GM12878 (cell line): ENCODE data around the gene P2RX7. TPM values are rescaled to one million over a fixed set of nuclear protein-coding genes. Genes with fewer than 3 reads are reported as not detected.

Experiments used
- BCL11A ChIP-seq: IDR thresholded peaks from 2 replicates; pipeline ENCODE4 v1.6.1; 2011; ENCODE audit warnings: low read depth, low read length
- EED ChIP-seq: sonication (generic); IDR thresholded peaks from 2 replicates; pipeline ENCODE4 v1.6.1; 2016; ENCODE audit warnings: antibody characterized with exemption, low read depth
- EGR1 ChIP-seq, 2 experiments: IDR thresholded peaks; 1 replicate in 1 of 2; 2 replicates in 1 of 2; pipeline ENCODE4 v1.6.1; 2011 to 2012; ENCODE audit warnings: low read depth in 2 of 2, low read length in 2 of 2, borderline replicate concordance in 1 of 2, mild to moderate bottlenecking in 1 of 2, moderate library complexity in 1 of 2
- ELK1 ChIP-seq: IDR thresholded peaks from 2 replicates; pipeline ENCODE4 v1.6.1; 2012; ENCODE audit warnings: low read depth, low read length, improper control_type of control experiment
- EP300 ChIP-seq, 2 experiments: fragments of 150-350 bp in 1 of 2; IDR thresholded peaks; 2 replicates each; pipeline ENCODE4 v1.6.1; 2011 to 2012; ENCODE audit warnings: low read depth in 2 of 2, low read length in 2 of 2, borderline replicate concordance in 1 of 2, improper control_type of control experiment in 1 of 2, inconsistent platforms in 1 of 2; ENCODE audit not compliant: control insufficient read depth in 1 of 2
- ETV6 ChIP-seq, 2 experiments: fragments of 450-650 bp in 1 of 2; IDR thresholded peaks in 1 of 2; conservative IDR thresholded peaks in 1 of 2; 2 replicates each; pipeline ENCODE4 v1.6.1; 2014; ENCODE audit warnings: antibody characterized with exemption in 1 of 2, borderline replicate concordance in 1 of 2, low read depth in 1 of 2, mild to moderate bottlenecking in 1 of 2, moderate library complexity in 1 of 2
- FOXM1 ChIP-seq: IDR thresholded peaks from 2 replicates; pipeline ENCODE4 v1.6.1; 2012; ENCODE audit warnings: low read depth, mild to moderate bottlenecking, inconsistent platforms, low read length, moderate library complexity
- HSF1 ChIP-seq: fragments of 150-350 bp; IDR thresholded peaks from 2 replicates; pipeline ENCODE4 v1.6.1; 2014; ENCODE audit warnings: mild to moderate bottlenecking, low read depth, low read length
- KAT2A ChIP-seq: conservative IDR thresholded peaks from 2 replicates; pipeline ENCODE4 v1.6.1; 2011; ENCODE audit warnings: low read depth, low read length; ENCODE audit not compliant: control insufficient read depth
- MEF2A ChIP-seq: IDR thresholded peaks from 2 replicates; pipeline ENCODE4 v1.6.1; 2011; ENCODE audit warnings: low read depth, mild to moderate bottlenecking, low read length, moderate library complexity; ENCODE audit not compliant: insufficient read depth
- MTA2 ChIP-seq: fragments of 450-650 bp; IDR thresholded peaks from 2 replicates; pipeline ENCODE4 v1.6.1; 2016; ENCODE audit warnings: low read depth, mild to moderate bottlenecking, moderate library complexity
- NBN ChIP-seq: fragments of 450-650 bp; IDR thresholded peaks from 2 replicates; pipeline ENCODE4 v1.6.1; 2016
- NFIC ChIP-seq: IDR thresholded peaks from 2 replicates; pipeline ENCODE4 v1.6.1; 2012; ENCODE audit warnings: low read depth, mild to moderate bottlenecking, inconsistent platforms, low read length, moderate library complexity
- PKNOX1 ChIP-seq: fragments of 450-650 bp; IDR thresholded peaks from 2 replicates; pipeline ENCODE4 v1.6.1; 2016; ENCODE audit warnings: mild to moderate bottlenecking
- SMARCA5 ChIP-seq: fragments of 450-650 bp; IDR thresholded peaks from 2 replicates; pipeline ENCODE4 v1.6.1; 2017; ENCODE audit warnings: mild to moderate bottlenecking
- SPI1 ChIP-seq: IDR thresholded peaks from 2 replicates; pipeline ENCODE4 v1.6.1; 2011; ENCODE audit warnings: low read depth, mild to moderate bottlenecking, low read length, moderate library complexity, borderline replicate concordance; ENCODE audit not compliant: insufficient read depth
- ZBTB33 ChIP-seq: fragments of 450-650 bp; IDR thresholded peaks from 2 replicates; pipeline ENCODE4 v1.6.1; 2017; ENCODE audit warnings: mild to moderate bottlenecking
- ZNF207 ChIP-seq: fragments of 450-650 bp; IDR thresholded peaks from 2 replicates; pipeline ENCODE4 v1.6.1; 2014; ENCODE audit warnings: antibody characterized with exemption, mild to moderate bottlenecking, borderline replicate concordance
- ZNF217 ChIP-seq: fragments of 450-650 bp; IDR thresholded peaks from 2 replicates; pipeline ENCODE4 v1.6.1; 2017; ENCODE audit warnings: antibody characterized with exemption, mild to moderate bottlenecking
- ZSCAN29 ChIP-seq: fragments of 450-650 bp; IDR thresholded peaks from 2 replicates; pipeline ENCODE4 v1.6.1; 2017; ENCODE audit warnings: mild to moderate bottlenecking, moderate library complexity
- polyA plus RNA-seq, 11 experiments: library from polyadenylated mRNA; depleted of rRNA in 4 of 11; unstranded in 6 of 11; stranded (reverse) in 5 of 11; fragments of >200 nt; fragmentation: Nextera tagmentation in 4 of 11; fragmentation: Illumina TruSeq in 1 of 11; extraction: Ambion mirVana in 4 of 11; extraction: Trizol in 1 of 11; gene quantifications; 1 replicate in 1 of 11; 2 replicates in 10 of 11; pipeline versions ENCODE4 v1.2.1 to v1.2.3, GENCODE V29; 2011 to 2016; ENCODE audit warnings: inconsistent platforms in 2 of 11, missing spikeins in 2 of 11, low read depth in 1 of 11
- total RNA-seq, 4 experiments: library from RNA; depleted of rRNA in 3 of 4; stranded (reverse); fragments of >200 nt in 3 of 4; fragmentation: Illumina TruSeq in 1 of 4; extraction: Trizol in 1 of 4; gene quantifications; 2 replicates each; pipeline versions ENCODE4 v1.2.1 to v1.2.3, GENCODE V29; 2013 to 2021

P2RX7 gene
- total and polyA plus RNA-seq, 10 of the 15 experiments (the other 5 are each of a cell fraction or from before 2014, with no cell fraction given), result 0.74 to 2.6 (median 1.5) TPM

- TF ChIP-seq EGR1 (IDR thresholded peaks at IDR 0.05; ENCODE audit: borderline replicate concordance in 1 of 2, low read depth in 2 of 2, low read length in 2 of 2) (peak in 1 of 2 experiments; percentile 55; a peak in 2 of 3 replicates), MEF2A (no peak), EED (no peak), SPI1 (no peak), HSF1 (no peak), ETV6 (conservative IDR thresholded peaks at IDR 0.05 in 1 of 2, IDR thresholded peaks at IDR 0.05 in 1 of 2; ENCODE audit: borderline replicate concordance in 1 of 2, low read depth in 1 of 2) (no peak), SMARCA5 (peak; percentile 88; the same call in 1 of the 2 replicates), PKNOX1 (no peak), EP300 (IDR thresholded peaks at IDR 0.05; ENCODE audit: borderline replicate concordance in 1 of 2, control insufficient read depth in 1 of 2, low read depth in 2 of 2, low read length in 2 of 2) (no peak), MTA2 (no peak), ZSCAN29 (0 out of 2 replicates have a peak, but pooled peaks have one; percentile 28), ELK1 (no peak), NFIC (no peak), ZBTB33 (peak; percentile 14; the same call in 1 of the 2 replicates), KAT2A (no peak), BCL11A (no peak), ZNF207 (no peak), FOXM1 (no peak), NBN (peak; percentile 24; the same call in 1 of the 2 replicates), ZNF217 (peak; percentile 60; the same call in 1 of the 2 replicates)
Observed at GRCh38 chr12:121209624-121210572, 77.2 kb downstream of the P2RX7 start, which contains the start of gene P2RX4 (continued).
